Measurements from ENCODE around the gene DIAPH1.

DIAPH1 gene

DNA sequence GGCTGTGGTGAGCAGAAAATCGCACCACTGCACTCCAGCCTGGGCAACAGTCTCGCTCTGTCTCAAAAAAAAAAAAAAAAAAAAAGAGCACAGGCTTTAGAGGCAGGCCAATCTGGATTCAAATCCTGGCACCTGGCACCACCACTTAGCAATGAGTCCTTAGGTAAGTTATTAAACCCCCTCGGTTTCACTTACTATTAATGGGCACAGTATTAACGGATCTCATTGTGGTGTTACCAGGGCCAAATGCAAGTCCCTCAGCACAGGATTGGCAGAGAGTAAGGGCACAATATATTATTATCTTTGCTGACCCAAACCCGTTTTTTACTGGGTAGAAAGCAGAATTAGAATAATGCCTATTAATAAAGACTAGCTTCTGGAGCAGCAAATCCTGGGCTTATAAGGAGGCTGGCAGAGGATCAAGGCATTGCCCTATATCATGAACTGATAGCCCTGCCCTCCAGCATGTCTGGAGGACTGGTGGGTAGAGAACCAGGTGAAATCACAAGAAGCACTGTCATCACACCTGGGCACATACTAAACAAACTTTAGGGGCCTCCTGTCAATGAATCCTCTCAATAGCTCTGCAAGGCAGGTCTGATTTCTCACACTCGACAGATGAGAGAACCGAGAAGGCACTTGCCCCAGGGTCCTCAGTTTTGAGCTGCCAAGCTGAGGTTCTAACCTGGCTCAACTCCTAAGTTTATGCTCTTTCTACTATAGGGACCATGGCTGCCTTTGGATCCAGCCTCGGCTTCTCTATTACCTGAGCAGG, 112.2 kb downstream of the DIAPH1 start:
- ChIA-PET CTCF (interaction anchor here (1.1 to 14.8 kb wide), 15 partner anchors 9 to 176 kb away, joined by 3 to 214 read pairs (median 7); partner anchors contain the start of genes PCDHGA1, PCDHGA10, PCDHGA11 and PCDHGB7), POLR2A (no interaction called here)
- no peak for DNase-seq (ENCODE audit: extremely low spot score)
- TF ChIP-seq, protein P1, sequence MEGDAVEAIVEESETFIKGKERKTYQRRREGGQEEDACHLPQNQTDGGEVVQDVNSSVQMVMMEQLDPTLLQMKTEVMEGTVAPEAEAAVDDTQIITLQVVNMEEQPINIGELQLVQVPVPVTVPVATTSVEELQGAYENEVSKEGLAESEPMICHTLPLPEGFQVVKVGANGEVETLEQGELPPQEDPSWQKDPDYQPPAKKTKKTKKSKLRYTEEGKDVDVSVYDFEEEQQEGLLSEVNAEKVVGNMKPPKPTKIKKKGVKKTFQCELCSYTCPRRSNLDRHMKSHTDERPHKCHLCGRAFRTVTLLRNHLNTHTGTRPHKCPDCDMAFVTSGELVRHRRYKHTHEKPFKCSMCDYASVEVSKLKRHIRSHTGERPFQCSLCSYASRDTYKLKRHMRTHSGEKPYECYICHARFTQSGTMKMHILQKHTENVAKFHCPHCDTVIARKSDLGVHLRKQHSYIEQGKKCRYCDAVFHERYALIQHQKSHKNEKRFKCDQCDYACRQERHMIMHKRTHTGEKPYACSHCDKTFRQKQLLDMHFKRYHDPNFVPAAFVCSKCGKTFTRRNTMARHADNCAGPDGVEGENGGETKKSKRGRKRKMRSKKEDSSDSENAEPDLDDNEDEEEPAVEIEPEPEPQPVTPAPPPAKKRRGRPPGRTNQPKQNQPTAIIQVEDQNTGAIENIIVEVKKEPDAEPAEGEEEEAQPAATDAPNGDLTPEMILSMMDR (IDR thresholded peaks at IDR 0.05; ENCODE audit: control extremely low read depth, extremely low read depth, low read depth, missing control alignments): no peak

DNA sequence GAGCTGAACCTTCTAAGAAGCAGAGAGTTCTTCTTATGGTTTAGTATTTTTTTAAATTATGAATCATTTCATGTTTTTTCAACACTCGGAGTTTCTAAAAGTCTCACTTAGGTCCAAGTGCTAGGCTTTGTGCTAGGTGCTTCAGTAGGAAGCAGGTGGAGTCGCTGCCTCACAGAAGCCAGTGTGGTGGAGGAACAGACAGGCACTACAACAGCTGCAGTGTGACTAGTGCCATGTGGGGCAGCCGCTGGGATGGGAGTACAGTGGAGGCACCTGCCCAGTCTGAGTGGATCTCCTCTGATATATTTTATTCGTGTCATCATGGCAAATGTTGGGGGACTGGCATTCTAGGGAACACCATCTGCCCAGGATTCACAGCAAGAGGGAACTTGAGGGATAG, 114.6 kb downstream of the DIAPH1 start:
- TF ChIP-seq, protein P1 (IDR thresholded peaks at IDR 0.05; ENCODE audit: control extremely low read depth, extremely low read depth, low read depth, missing control alignments): no peak
- POLR2A ChIA-PET: no interaction called here
- DNase-seq (ENCODE audit: extremely low spot score): peak; percentile 9
- CTCF ChIA-PET: interaction anchor here (1.0 to 14.8 kb wide), 7 partner anchors 9 to 88 kb away, joined by 3 to 214 read pairs (median 11); partner anchors contain the start of genes PCDHGA10, PCDHGA11, PCDHGB7 and PCDHGC3

DNA sequence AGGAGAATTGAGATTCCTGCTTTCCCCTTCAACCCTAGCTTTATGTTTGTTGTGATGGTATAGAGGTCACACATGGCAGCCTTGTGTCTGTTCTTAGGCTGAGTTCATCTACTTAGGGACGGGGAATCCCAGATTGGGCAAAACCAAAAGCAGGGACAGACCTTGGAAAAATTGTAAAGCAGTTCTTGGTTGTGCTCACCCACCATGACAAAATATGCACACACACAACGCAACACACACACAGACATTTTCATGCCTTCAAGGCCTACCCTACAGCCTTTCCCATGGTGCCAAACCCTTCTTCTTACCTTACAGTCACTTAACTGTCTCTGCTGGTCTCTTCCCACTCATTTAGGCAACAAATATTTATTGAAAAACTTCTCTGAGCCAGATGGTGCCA, 115.1 kb downstream of the DIAPH1 start:
- DNase-seq (ENCODE audit: extremely low spot score): peak; percentile 17
- CTCF ChIA-PET: interaction anchor here (1.1 to 14.6 kb wide), 4 partner anchors 9 to 183 kb away, joined by 3 to 214 read pairs (median 8); partner anchors contain the start of gene TAF7
- POLR2A ChIA-PET: no interaction called here
- TF ChIP-seq, protein P1 (IDR thresholded peaks at IDR 0.05; ENCODE audit: control extremely low read depth, extremely low read depth, low read depth, missing control alignments): no peak

DNA sequence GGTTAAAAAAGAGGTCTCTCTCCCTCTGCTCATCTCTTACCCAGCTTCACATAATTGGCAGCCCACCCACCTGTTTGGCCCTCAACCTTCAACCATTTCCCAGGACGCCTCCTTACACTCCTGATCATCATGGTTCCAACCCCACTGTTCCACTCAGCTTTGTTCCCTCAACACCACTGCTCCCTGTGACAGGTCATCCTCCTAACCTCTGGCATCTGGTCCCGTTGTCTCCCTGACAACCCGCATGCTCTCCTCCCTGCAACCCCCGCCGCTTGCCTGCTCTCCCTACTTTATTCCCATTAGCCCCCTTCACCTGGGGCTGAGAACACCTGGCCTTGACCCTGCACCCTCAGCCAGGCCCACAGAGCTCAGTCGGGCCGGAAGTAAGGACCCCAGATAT, 117.0 kb downstream of the DIAPH1 start:
- ChIA-PET CTCF (interaction anchor here (0.6 to 3.4 kb wide), 5 partner anchors 9 to 84 kb away, joined by 3 to 36 read pairs (median 3); partner anchors contain the start of gene PCDHGB7), POLR2A (no interaction called here)
- TF ChIP-seq, protein P1 (IDR thresholded peaks at IDR 0.05; ENCODE audit: control extremely low read depth, extremely low read depth, low read depth, missing control alignments): no peak
- no peak for DNase-seq (ENCODE audit: extremely low spot score)

DNA sequence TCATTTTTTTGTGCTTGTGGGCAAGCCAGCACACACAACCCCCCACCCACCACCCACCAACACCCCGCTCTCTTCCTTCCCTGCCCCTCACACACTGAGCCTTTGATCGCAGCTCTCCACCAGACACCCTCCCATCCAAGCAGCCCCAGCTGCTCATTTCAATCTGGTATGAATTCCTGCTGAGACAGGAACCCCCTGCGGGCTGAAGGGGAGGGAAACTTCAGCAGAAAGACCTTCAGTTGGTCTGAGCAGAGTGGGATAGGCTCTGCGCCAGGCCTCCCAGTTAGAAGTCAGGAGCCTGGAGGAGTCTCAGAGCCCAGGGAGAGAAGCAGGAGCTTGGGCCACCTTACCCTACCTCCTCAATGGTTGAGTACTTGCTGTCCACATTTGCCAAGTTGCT, 122.8 kb downstream of the DIAPH1 start:
- no peak for DNase-seq (ENCODE audit: extremely low spot score)
- TF ChIP-seq, protein P1 (IDR thresholded peaks at IDR 0.05; ENCODE audit: control extremely low read depth, extremely low read depth, low read depth, missing control alignments): no peak
- ChIA-PET CTCF (interaction anchor here (1.0 to 3.2 kb wide), 7 partner anchors 13 to 83 kb away, joined by 4 to 15 read pairs (median 6); partner anchors contain the start of genes PCDHGA10 and PCDHGC3), POLR2A (interaction anchor here (1.1 kb wide), 1 partner anchor 23 kb away, joined by 4 read pairs; no protein-coding TSS in a partner anchor)

DNA sequence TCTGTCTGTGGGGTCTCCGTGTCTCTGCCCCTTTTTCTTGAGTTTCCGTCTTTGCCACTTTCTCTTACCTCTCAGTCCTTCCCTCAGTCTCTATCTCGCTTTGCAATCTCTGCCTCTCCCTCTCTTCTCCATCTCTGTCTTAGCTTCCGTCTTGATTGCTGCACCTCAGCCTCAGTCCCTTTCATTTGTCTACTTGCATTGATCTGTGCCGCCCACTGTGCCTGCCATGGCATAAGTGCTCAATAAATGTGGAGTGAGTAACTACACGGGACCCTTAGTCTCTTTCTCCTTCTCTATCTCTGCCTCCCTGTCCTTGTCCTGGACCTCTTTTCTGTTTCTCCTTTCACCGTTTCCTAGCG, 123.4 kb downstream of the DIAPH1 start:
- POLR2A ChIA-PET: interaction anchor here (1.1 kb wide), 1 partner anchor 23 kb away, joined by 4 read pairs; no protein-coding TSS in a partner anchor
- TF ChIP-seq, protein P1 (IDR thresholded peaks at IDR 0.05; ENCODE audit: control extremely low read depth, extremely low read depth, low read depth, missing control alignments): no peak
- DNase-seq (ENCODE audit: extremely low spot score): no peak
- CTCF ChIA-PET: interaction anchor here (1.1 to 4.7 kb wide), 5 partner anchors 17 to 83 kb away, joined by 4 to 31 read pairs (median 7); partner anchors contain the start of genes PCDHGA10 and PCDHGC3
